ENCODE measurements around the gene CRISPLD2.

Gene CRISPLD2

DNA sequence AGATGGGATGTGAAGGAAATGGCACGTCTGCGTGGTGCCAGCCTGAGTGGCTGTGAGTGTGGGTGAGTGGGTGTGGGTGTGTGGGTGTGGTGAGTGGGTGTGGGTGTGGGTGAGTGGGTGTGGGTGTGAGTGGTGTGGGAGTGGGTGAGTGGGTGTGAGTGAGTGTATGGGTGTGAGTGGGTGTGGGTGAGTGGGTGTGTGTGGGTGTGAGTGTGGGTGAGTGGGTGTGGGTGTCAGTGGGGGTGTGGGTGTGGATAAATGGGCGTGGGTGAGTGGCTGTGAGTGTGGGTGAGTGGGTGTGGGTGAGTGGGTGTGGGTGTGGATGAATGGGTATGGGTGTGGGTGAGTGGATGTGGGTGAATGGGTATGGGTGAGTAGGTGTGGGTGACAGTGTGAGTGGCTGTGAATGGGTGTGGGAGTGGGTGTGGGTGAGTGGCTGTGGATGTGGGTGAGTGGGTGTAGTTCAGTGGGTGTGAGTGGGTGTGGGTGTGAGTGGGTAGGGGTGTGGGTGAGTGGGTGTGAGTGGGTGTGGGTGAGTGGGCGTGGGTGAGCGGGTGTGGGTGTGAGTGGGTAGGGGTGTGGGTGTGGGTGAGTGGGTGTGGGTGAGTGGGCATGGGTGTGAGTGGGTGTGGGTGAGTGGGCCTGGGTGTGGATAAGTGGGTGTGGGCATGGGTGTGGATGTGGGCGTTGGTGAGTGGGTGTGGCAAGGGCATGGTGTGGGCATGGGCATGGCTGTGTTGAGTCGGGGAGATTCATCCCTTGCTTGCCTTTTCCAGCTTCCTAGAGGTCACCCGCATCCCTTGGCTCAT, 110.7 kb downstream of the CRISPLD2 start:
- POLR2A ChIA-PET: no interaction called here
- CTCF ChIA-PET: interaction anchor here (1.2 to 2.8 kb wide), 3 partner anchors 22 to 177 kb away, joined by 3 to 15 read pairs (median 8); no protein-coding TSS in a partner anchor

More for the DNA sequence above, 110.7 kb downstream of the CRISPLD2 start:
- TF ChIP-seq ZEB2 (tag by site-specific recombination; IDR thresholded peaks at IDR 0.05) (no peak), KLF1 (tag by site-specific recombination; IDR thresholded peaks at IDR 0.05) (peak; percentile 99), ZSCAN18 (tag by site-specific recombination; IDR thresholded peaks at IDR 0.05) (0 out of 2 replicates have a peak, but pooled peaks have one; percentile 28), ZNF280D (tag by site-specific recombination; IDR thresholded peaks at IDR 0.05) (no peak), ZNF18 (tag by site-specific recombination; IDR thresholded peaks at IDR 0.05) (peak; percentile 48; the same call in 1 of the 2 replicates), AEBP2 (tag by site-specific recombination; IDR thresholded peaks at IDR 0.05; ENCODE audit: borderline replicate concordance) (no peak), ZNF157 (tag by site-specific recombination; IDR thresholded peaks at IDR 0.05) (peak; percentile 26; the same call in 1 of the 2 replicates), ZNF792 (tag by site-specific recombination; IDR thresholded peaks at IDR 0.05) (no peak), SCRT2 (tag by site-specific recombination; IDR thresholded peaks at IDR 0.05) (no peak), EGR2 (tag by site-specific recombination; IDR thresholded peaks at IDR 0.05; ENCODE audit: low read depth) (peak; percentile 100), ZNF843 (tag by site-specific recombination; IDR thresholded peaks at IDR 0.05) (no peak), ZNF514 (tag by site-specific recombination; IDR thresholded peaks at IDR 0.05) (no peak), ZNF133 (tag by site-specific recombination; IDR thresholded peaks at IDR 0.05) (no peak), BCL11A (tag by site-specific recombination; IDR thresholded peaks at IDR 0.05; ENCODE audit: low read depth) (no peak), ZNF830 (tag by site-specific recombination; IDR thresholded peaks at IDR 0.05; ENCODE audit: low read depth) (no peak), KLF8 (tag by site-specific recombination; IDR thresholded peaks at IDR 0.05) (peak; percentile 98), ZNF239 (tag by site-specific recombination; IDR thresholded peaks at IDR 0.05) (no peak), ZSCAN23 (tag by site-specific recombination; IDR thresholded peaks at IDR 0.05) (no peak), PRDM1 (tag by site-specific recombination; IDR thresholded peaks at IDR 0.05) (no peak), ZNF202 (tag by site-specific recombination; IDR thresholded peaks at IDR 0.05; ENCODE audit: borderline replicate concordance) (no peak), KLF9 (tag by site-specific recombination; IDR thresholded peaks at IDR 0.05; ENCODE audit: low read depth) (peak; percentile 87), RBAK (tag by site-specific recombination; IDR thresholded peaks at IDR 0.05) (0 out of 2 replicates have a peak, but pooled peaks have one; percentile 26), ZFHX2 (tag by site-specific recombination; conservative IDR thresholded peaks at IDR 0.05) (peak; percentile 99)
- TF ChIP-seq, protein P1, sequence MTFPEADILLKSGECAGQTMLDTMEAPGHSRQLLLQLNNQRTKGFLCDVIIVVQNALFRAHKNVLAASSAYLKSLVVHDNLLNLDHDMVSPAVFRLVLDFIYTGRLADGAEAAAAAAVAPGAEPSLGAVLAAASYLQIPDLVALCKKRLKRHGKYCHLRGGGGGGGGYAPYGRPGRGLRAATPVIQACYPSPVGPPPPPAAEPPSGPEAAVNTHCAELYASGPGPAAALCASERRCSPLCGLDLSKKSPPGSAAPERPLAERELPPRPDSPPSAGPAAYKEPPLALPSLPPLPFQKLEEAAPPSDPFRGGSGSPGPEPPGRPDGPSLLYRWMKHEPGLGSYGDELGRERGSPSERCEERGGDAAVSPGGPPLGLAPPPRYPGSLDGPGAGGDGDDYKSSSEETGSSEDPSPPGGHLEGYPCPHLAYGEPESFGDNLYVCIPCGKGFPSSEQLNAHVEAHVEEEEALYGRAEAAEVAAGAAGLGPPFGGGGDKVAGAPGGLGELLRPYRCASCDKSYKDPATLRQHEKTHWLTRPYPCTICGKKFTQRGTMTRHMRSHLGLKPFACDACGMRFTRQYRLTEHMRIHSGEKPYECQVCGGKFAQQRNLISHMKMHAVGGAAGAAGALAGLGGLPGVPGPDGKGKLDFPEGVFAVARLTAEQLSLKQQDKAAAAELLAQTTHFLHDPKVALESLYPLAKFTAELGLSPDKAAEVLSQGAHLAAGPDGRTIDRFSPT (tag by site-specific recombination; IDR thresholded peaks at IDR 0.05): peak; percentile 66
- TF ChIP-seq, protein P2, sequence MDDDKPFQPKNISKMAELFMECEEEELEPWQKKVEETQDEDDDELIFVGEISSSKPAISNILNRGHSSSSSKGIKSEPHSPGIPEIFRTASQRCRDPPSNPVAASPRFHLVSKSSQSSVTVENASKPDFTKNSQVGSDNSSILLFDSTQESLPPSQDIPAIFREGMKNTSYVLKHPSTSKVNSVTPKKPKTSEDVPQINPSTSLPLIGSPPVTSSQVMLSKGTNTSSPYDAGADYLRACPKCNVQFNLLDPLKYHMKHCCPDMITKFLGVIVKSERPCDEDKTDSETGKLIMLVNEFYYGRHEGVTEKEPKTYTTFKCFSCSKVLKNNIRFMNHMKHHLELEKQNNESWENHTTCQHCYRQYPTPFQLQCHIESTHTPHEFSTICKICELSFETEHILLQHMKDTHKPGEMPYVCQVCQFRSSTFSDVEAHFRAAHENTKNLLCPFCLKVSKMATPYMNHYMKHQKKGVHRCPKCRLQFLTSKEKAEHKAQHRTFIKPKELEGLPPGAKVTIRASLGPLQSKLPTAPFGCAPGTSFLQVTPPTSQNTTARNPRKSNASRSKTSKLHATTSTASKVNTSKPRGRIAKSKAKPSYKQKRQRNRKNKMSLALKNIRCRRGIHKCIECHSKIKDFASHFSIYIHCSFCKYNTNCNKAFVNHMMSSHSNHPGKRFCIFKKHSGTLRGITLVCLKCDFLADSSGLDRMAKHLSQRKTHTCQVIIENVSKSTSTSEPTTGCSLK (tag by site-specific recombination; IDR thresholded peaks at IDR 0.05): no peak
- Histone ChIP-seq H3K36me3 (ENCODE audit: control insufficient read depth in 2 of 2, insufficient read depth in 1 of 2, low read length in 2 of 2) (no peaks in the 10 kb centered on the region), H3K9me3 (ENCODE audit: control insufficient read depth, insufficient read depth, low read depth, low read length) (no peaks in the 10 kb centered on the region), H3K4me1 (ENCODE audit: control insufficient read depth, insufficient read depth, low read length) (no peaks in the 10 kb centered on the region; the same call in 1 of the 2 replicates), H3K27ac (ENCODE audit: extremely low read depth, low read depth, low read length) (no peak overlapping the region), H3K4me3 (ENCODE audit: low read depth, low read length) (no peak overlapping the region)

Data from HEK293 (cell line).